ENCODE measurements around the gene KIF26A.

KIF26A gene

GRCh38 chr14:104179126-104179525, 40.7 kb downstream of the KIF26A start:
- DNase-seq (ENCODE audit: low spot score): no peak

DNA sequence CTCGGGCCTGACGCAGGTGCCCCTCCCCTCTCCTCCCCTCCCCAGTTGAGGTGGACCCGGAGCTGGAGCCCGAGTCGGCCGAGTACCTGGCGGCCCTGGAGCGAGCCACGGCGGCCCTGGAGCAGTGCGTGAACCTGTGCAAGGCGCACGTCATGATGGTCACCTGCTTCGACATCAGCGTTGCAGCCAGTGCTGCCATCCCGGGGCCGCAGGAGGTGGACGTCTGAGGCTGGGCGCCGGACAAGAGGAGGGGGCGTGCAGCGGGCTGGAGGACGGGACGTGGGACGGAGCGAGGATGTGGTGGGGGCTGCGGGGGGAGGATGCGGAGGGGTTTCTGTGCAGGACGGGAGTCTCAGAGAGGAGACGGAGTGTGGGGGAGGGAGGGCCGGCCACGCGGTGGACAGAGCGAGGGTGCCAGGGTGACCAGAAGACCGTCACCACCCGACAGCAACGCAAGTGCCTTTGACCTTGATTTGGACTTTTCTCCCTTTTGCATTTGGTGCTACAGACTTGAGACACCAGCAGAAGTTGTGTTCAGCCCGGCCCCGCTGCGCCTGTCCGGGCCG, 41.3 kb downstream of the KIF26A start:
- no peak for DNase-seq (ENCODE audit: low spot score)

GRCh38 chr14:104180561-104181165, 42.3 kb downstream of the KIF26A start:
- DNase-seq (ENCODE audit: low spot score): no peak

- no peak for DNase-seq (ENCODE audit: low spot score)
Observed at GRCh38 chr14:104181761-104182530, 43.6 kb downstream of the KIF26A start.

DNA sequence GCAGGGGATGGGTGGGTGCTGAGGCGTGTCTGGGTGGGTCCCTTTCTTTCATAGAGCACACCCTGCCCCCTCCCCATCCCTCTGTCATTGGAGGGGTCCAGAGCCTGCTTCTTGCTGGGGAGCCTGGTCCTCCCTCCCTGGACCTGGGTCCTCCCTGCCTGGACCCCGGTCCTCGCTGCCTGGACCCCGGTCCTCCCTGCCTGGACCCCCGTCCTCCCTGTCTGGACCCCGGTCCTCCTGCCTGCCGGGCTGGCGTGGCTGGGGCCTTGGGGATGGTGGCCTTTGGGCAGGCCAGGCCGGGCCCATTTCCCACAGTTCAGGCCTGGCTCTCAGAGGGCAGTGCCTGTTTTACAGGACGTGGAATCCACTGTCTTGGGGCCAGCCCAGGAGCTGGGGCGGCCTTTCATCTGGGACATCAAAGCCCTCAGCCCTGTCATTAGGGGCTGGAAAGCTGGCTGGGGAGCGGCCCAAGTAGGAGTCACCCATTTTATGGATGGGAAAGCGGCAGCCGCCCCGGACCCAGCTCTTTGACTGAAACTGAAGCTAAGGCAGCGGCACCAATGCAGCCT, 44.6 kb downstream of the KIF26A start:
- DNase-seq (ENCODE audit: low spot score): no peak

GRCh38 chr14:104183796-104184195, 45.4 kb downstream of the KIF26A start:
- no peak for DNase-seq (ENCODE audit: low spot score)

DNA sequence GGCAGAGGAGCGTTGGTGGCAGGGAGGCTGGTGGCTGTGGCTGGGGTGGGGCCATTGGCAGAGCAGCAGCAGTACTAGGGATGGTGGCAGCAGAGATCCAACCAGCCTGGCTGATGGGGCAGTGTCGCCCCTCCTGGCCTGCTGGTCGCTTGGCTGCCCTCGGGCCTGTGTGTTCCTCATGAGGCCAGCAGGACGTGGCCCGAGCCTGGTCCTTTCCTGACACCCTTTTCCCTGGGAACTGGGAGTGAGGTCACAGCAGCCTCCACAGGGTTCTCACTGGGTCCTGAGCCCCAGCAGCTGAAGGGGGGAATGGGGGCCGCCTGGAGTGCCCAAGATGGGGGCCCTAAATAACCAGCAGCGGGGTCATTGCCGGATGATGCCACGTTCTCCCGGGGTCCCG, 46.1 kb downstream of the KIF26A start:
- DNase-seq (ENCODE audit: low spot score): no peak

DNA sequence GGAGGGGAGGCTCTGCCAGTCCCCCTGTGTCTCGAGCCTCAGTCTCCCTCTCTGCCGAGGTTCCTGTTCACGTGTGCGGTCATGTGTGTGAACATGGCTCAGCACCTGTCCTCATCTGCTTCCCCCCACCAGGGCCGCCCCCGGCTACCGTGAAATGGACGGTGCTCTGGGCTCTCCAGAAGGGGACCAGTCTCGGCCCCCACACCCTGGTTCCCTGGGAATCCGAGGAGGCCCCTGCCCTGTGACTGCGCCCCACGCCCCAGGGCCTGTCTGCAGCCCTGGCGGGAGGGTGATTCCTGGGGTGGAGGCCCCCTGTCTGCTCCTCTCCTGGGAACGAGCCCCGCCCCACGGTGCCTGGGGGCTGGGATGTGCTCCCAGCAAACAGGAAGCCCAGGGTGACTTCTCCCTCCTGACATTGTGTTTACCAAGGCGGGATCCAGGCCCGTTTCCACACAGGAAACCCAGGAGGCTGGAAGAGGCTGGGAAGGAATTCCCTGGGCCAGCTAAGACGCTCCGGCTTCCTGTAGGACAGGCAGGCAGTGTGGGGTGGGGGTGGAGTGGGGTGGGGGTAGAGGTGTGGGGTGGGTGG, 46.6 kb downstream of the KIF26A start:
- no peak for DNase-seq (ENCODE audit: low spot score)

- no peak for DNase-seq (ENCODE audit: low spot score)
Observed at GRCh38 chr14:104185916-104186495, 47.6 kb downstream of the KIF26A start.

GRCh38 chr14:104186575-104186974, 48.2 kb downstream of the KIF26A start:
- no peak for DNase-seq (ENCODE audit: low spot score)

DNA sequence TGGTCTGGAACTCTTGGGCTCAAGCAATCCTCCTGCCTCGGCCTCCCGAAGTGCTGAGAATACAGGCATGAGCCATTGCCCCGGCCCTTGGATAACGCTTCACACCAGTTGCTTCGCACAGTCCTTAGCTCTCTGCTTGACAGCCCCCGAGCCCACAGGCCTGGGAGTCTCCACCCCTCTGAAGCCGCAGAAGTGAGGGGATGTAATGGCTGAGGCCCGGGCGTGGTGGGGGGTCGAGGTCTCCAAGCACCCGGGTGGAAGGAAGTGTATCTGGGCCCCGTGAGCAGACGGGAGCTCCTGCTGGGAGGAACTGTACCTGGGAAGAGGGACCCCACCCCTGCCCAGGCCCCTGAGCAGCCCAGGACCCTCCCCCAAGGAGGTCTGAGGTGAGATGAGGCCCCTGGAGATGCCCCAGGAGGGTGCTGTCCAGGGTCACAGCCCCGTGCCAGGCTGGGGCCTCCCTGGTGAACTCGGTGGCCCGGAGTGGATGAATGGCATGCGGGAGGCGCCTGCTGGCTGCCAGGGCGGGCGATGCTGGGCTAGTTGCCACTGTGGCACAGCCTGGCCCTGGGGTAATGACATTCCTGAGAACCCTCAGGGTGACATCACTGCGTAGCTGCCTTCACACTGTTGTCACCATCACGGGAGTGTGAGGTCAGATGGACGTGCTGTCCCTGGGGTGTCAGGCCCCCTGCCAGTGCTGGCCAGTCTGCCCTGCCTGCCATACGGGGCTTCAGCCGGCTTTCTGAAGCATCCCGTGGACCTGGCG, 48.9 kb downstream of the KIF26A start:
- DNase-seq (ENCODE audit: low spot score): no peak

DNA sequence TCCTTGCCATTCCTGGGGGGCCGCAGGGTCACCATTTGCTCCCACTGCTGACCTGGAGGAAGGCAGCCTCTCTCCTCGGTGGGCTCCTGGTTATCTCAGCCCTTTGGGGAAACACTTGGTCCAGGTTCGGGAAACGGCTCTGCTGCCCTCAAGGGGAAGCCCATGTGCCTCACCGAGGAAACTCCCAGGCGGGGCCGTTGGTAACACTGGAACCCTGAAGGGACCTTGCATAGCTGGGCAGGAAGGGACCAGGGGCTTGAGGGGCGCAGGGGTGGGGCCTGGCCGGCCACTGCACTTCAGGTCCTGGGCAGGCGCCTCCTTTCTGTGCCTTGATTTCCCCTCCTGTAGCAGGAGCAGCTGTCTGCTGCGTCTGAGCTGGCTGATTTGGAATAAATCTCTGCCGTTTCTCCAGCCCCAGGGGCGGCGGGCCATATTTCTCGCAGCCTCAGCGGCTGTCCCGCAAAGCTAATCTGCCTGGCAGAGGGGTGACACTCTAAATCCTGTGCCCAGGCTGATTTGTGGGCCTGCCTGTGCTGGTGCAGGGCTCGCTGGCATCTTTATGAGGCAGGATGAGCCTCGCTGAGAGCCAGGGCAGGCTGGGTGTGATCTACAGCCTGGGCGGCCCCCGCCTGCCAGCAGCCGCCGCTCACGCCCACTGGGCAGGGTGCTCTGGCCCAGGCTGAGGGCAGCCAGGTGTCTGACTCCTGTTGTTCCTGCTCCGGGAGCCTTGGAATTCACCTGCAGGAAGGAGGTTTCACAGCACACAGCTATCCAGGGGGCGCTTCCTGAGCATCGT, 49.7 kb downstream of the KIF26A start:
- no peak for DNase-seq (ENCODE audit: low spot score)

DNA sequence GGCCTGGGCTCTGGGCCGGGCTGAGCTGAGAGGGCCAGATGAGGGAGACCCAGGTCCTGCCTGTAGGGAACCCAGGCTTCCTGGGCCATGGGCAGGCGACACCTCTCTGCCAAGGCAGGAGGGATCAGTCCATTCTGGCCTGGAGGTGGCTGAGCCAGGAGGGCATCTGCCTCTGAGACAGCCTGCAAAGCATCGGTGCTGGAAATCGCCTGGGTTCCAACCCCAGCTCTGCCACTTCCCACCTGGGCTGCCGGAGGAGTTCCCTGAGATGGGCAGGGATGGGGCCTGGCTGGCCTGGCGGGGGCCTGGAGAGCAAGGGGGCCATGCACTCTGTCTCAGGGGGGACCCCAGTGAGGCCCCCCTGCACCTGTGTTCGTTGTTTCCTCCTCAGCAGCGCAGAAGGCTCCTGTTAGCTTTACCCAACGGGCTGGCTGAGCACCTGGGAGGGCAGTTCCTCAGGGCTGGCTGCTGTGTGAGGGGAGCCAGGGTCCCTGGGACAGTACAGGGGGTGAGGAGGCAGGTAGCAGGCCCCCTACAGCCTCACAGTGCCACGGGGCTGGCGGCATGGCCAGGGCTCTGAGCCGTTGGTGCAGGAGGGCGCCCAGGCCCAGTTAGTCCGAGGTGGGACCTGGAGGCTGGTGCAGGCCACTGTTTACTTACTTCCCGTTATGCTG, 50.5 kb downstream of the KIF26A start:
- no peak for DNase-seq (ENCODE audit: low spot score)

DNA sequence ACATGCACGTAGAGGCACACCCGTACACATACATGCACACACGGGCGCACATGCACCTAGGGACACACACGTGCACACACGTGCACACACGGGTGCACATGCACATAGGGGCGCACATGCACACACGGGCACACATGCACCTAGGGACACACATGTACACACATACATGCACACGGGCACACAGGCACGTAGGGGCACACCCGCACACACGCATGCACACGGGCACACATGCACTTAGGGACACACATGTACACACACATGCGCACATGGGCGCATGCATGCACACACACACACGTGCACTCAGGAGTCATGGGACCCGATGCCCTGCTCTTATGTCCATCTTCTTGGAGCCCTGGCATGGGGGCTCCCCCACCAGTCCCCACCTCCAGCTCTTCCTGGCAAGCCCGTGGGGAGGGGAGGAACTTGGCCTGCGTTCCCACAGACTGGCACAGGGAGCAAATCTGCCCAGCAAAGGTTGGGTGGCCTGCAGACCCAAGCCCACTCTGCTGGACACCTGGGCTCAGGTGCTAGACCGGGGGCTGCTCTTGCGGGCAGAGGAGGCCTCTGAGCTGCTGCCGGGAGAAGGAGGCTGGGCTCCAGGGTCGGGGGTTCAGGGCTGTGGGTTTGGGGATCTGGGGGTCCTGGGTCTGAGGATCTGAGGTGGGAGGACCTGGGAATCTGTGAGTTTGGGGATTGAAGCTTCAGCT, 51.4 kb downstream of the KIF26A start:
- DNase-seq (ENCODE audit: low spot score): no peak

GRCh38 chr14:104190396-104191000, 52.1 kb downstream of the KIF26A start:
- DNase-seq (ENCODE audit: low spot score): no peak

- DNase-seq (ENCODE audit: low spot score): no peak
Observed at GRCh38 chr14:104191409-104191997, 53.1 kb downstream of the KIF26A start.

- DNase-seq (ENCODE audit: low spot score): no peak
Observed at GRCh38 chr14:104192146-104192882, 53.9 kb downstream of the KIF26A start.

- DNase-seq (ENCODE audit: low spot score): no peak
Observed at GRCh38 chr14:104192883-104193245, 54.5 kb downstream of the KIF26A start.
